GM18868 (cell line): ENCODE measurements around the gene LNX2.

ENCODE experiments used
- ATAC-seq: cut with Tn5 transposase; IDR thresholded peaks from one replicate; pipeline ENCODE4 v1.9.1; 2021; ENCODE audit warnings: mild to moderate bottlenecking, moderate library complexity; ENCODE audit not compliant: unreplicated experiment

The LNX2 gene

GRCh38 chr13:27570906-27571305 lies 49.4 kb downstream of the LNX2 start:
- ATAC-seq: no peak

GRCh38 chr13:27569405-27569804 lies 50.9 kb downstream of the LNX2 start:
- ATAC-seq: no peak

GRCh38 chr13:27565818-27566217 lies 54.5 kb downstream of the LNX2 start:
- no peak for ATAC-seq

- ATAC-seq: no peak
Measured at GRCh38 chr13:27562457-27562856, 57.9 kb downstream of the LNX2 start.

- no peak for ATAC-seq
Measured at GRCh38 chr13:27559719-27560118, 60.6 kb downstream of the LNX2 start.

- no peak for ATAC-seq
Measured at GRCh38 chr13:27556109-27556508, 64.2 kb downstream of the LNX2 start.

GRCh38 chr13:27551562-27551961 lies 68.8 kb downstream of the LNX2 start:
- ATAC-seq: no peak

GRCh38 chr13:27549406-27549981 lies 70.8 kb downstream of the LNX2 start:
- no peak for ATAC-seq

GRCh38 chr13:27542220-27542619 lies 78.1 kb downstream of the LNX2 start:
- no peak for ATAC-seq

GRCh38 chr13:27541386-27541785 lies 78.9 kb downstream of the LNX2 start:
- no peak for ATAC-seq

- no peak for ATAC-seq
Measured at GRCh38 chr13:27536361-27537101, 83.8 kb downstream of the LNX2 start.

GRCh38 chr13:27535546-27535945 lies 84.8 kb downstream of the LNX2 start:
- ATAC-seq: no peak

- ATAC-seq: no peak
Measured at GRCh38 chr13:27534981-27535380, 85.3 kb downstream of the LNX2 start.

- ATAC-seq: no peak
Measured at GRCh38 chr13:27534108-27534980, 86.0 kb downstream of the LNX2 start.

GRCh38 chr13:27533155-27533643 lies 87.1 kb downstream of the LNX2 start:
- no peak for ATAC-seq

GRCh38 chr13:27528908-27529307 lies 91.4 kb downstream of the LNX2 start:
- no peak for ATAC-seq

- ATAC-seq: no peak
Measured at GRCh38 chr13:27526516-27526915, 93.8 kb downstream of the LNX2 start.

GRCh38 chr13:27524981-27525975 lies 95.1 kb downstream of the LNX2 start:
- ATAC-seq: no peak

GRCh38 chr13:27523346-27524073 lies 96.8 kb downstream of the LNX2 start:
- ATAC-seq: no peak

GRCh38 chr13:27522847-27523246 lies 97.5 kb downstream of the LNX2 start:
- no peak for ATAC-seq
